ENCODE results near the gene TGOLN2. TPM values are rescaled to one million over a fixed set of nuclear protein-coding genes. Genes with fewer than 3 reads are reported as not detected.
"Not testable (repeated sequence)": the region's sequence is repeated elsewhere in the genome, so short reads cannot be mapped to it uniquely, and the experiment has no call there.

Gene TGOLN2
- total RNA-seq, 1 experiment from 2014 or later = 178 TPM

- Histone ChIP-seq H3K4me3 (ENCODE audit: low read depth in 2 of 2, low read length in 2 of 2) (peak overlapping the region; percentile 83 to 88), H3K4me1 (ENCODE audit: control insufficient read depth, insufficient read depth, low read length) (peaks cover 12% of the 10 kb centered on the region), H3K27ac (ENCODE audit: low read length) (no peak overlapping the region), H3K9me3 (ENCODE audit: control insufficient read depth, insufficient read depth, low read depth, low read length) (no peaks in the 10 kb centered on the region), H3K36me3 (ENCODE audit: control insufficient read depth, insufficient read depth, low read length) (peaks cover 19% of the 10 kb centered on the region), H3K27me3 (ENCODE audit: control insufficient read depth, insufficient read depth, low read length) (no peaks in the 10 kb centered on the region)
- in situ Hi-C loops (cut with HindIII; ENCODE audit: low pct_unique_long_range_greater_than_20kb, low sequenced_read_pairs) (no loop called here), intact Hi-C loops (cut with micrococcal nuclease; ENCODE audit: unreplicated experiment) (no loop called here)
- ChIA-PET CTCF (no interaction called here), POLR2A (no interaction called here)
- TF ChIP-seq SIN3A (IDR thresholded peaks at IDR 0.05; ENCODE audit: borderline replicate concordance, insufficient read depth, low read depth, low read length) = no peak
- ATAC-seq (no peak), DNase-seq (ENCODE audit: low read depth, low spot score) (no peak)
- BruUV-seq (replicated peaks) = no TSS peak
These were observed 2.4 kb downstream of the TGOLN2 start for GRCh38 chr2:85325466-85325811.

- intact Hi-C loops (cut with micrococcal nuclease; ENCODE audit: unreplicated experiment) = no loop called here
- Histone ChIP-seq H3K36me3 (ENCODE audit: control insufficient read depth, insufficient read depth, low read length) (peaks cover 19% of the 10 kb centered on the region), H3K4me1 (ENCODE audit: control insufficient read depth, insufficient read depth, low read length) (peaks cover 12% of the 10 kb centered on the region), H3K4me3 (ENCODE audit: low read depth in 2 of 2, low read length in 2 of 2) (peak overlapping the region; percentile 83 to 88), H3K9me3 (ENCODE audit: control insufficient read depth, insufficient read depth, low read depth, low read length) (no peaks in the 10 kb centered on the region), H3K27me3 (ENCODE audit: control insufficient read depth, insufficient read depth, low read length) (no peaks in the 10 kb centered on the region), H3K27ac (ENCODE audit: low read length) (no peak overlapping the region)
- DNase-seq (ENCODE audit: low read depth, low spot score) = no peak
- ChIA-PET CTCF (no interaction called here), POLR2A (interaction anchor here (0.6 kb wide), 1 partner anchor 264 kb away, joined by 4 read pairs; no protein-coding TSS in a partner anchor)
- TF ChIP-seq POLR2AphosphoS5 (IDR thresholded peaks at IDR 0.05; ENCODE audit: low read depth, low read length) = no peak
- TF ChIP-seq CTCF (IDR thresholded peaks at IDR 0.05) = no peak
- TF ChIP-seq SIN3A (IDR thresholded peaks at IDR 0.05; ENCODE audit: borderline replicate concordance, insufficient read depth, low read depth, low read length) = no peak
- TF ChIP-seq REST (IDR thresholded peaks at IDR 0.05; ENCODE audit: insufficient read depth in 1 of 2, low read depth in 2 of 2, low read length in 1 of 2) = no peak
- in situ Hi-C loops (cut with HindIII; ENCODE audit: low pct_unique_long_range_greater_than_20kb, low sequenced_read_pairs) = no loop called here
- no peak for ATAC-seq
- no TSS peak for BruUV-seq (replicated peaks)
These were observed 2.9 kb downstream of the TGOLN2 start for GRCh38 chr2:85324639-85325465.

GRCh38 chr2:85323988-85324367 lies 3.8 kb downstream of the TGOLN2 start:
- H3K9me3 ChIP-seq (ENCODE audit: control insufficient read depth, insufficient read depth, low read depth, low read length); H3K4me3 ChIP-seq (ENCODE audit: low read depth in 2 of 2, low read length in 2 of 2); CTCF ChIA-PET; intact Hi-C loops (cut with micrococcal nuclease; ENCODE audit: unreplicated experiment); in situ Hi-C loops (cut with HindIII; ENCODE audit: low pct_unique_long_range_greater_than_20kb, low sequenced_read_pairs); BruUV-seq (replicated peaks); H3K27me3 ChIP-seq (ENCODE audit: control insufficient read depth, insufficient read depth, low read length); H3K27ac ChIP-seq (ENCODE audit: low read length); DNase-seq (ENCODE audit: low read depth, low spot score); ATAC-seq: not testable (repeated sequence)
- H3K36me3 ChIP-seq (ENCODE audit: control insufficient read depth, insufficient read depth, low read length) = peaks cover 21% of the 10 kb centered on the region
- POLR2A ChIA-PET = interaction anchor here (0.6 to 0.7 kb wide), 2 partner anchors 97 to 263 kb away, joined by 4 to 8 read pairs; no protein-coding TSS in a partner anchor
- peaks cover 12% of the 10 kb centered on the region for H3K4me1 ChIP-seq (ENCODE audit: control insufficient read depth, insufficient read depth, low read length)
